Skin epidermis (tissue), 12 donors: Measurements from ENCODE around the gene ERLEC1.
"Not testable (repeated sequence)": the region's sequence is repeated elsewhere in the genome, so short reads cannot be mapped to it uniquely, and the experiment has no call there.

Source experiments
- H3K27ac ChIP-seq, 21 experiments: fragments of 200-600 bp; sonication (generic) in 11 of 21; one replicate each; pipeline ENCODE4 v1.5.0; 2020; ENCODE audit warnings: mild to moderate bottlenecking in 3 of 21, inconsistent platforms in 2 of 21, moderate library complexity in 2 of 21
- H3K4me3 ChIP-seq, 7 experiments: fragments of 200-600 bp; sonication (generic) in 2 of 7; one replicate each; pipeline ENCODE4 v1.5.0; 2020; ENCODE audit warnings: inconsistent platforms in 2 of 7, mild to moderate bottlenecking in 2 of 7, moderate library complexity in 1 of 7

The ERLEC1 gene

GRCh38 chr2:53778536-53779162, 8.2 kb upstream of the ERLEC1 start:
- H3K27ac ChIP-seq = no peak overlapping the region
- no peak overlapping the region for H3K4me3 ChIP-seq

- H3K4me3 ChIP-seq = no peak overlapping the region
- H3K27ac ChIP-seq = no peak overlapping the region
Measured at GRCh38 chr2:53780056-53780455, 6.8 kb upstream of the ERLEC1 start.

- no peak overlapping the region for H3K27ac ChIP-seq
- H3K4me3 ChIP-seq = no peak overlapping the region
Measured at GRCh38 chr2:53782676-53783075, 4.2 kb upstream of the ERLEC1 start.

GRCh38 chr2:53784436-53784835, 2.4 kb upstream of the ERLEC1 start:
- Histone ChIP-seq H3K27ac (peak overlapping the region in 2 of 21 experiments; percentile 5 to 89), H3K4me3 (no peak overlapping the region)

- peak overlapping the region in 9 of 21 experiments; percentile 15 to 94 (median 88) for H3K27ac ChIP-seq
Measured at GRCh38 chr2:53785366-53785765, 1.5 kb upstream of the ERLEC1 start.

GRCh38 chr2:53786352-53786704, 516 bp upstream of the ERLEC1 start:
- peak overlapping the region; percentile 75 to 94 (median 86) for H3K4me3 ChIP-seq
- H3K27ac ChIP-seq = peak overlapping the region; percentile 27 to 94 (median 87)

More at GRCh38 chr2:53785366-53785765, 1.5 kb upstream of the ERLEC1 start:
- H3K4me3 ChIP-seq = peak overlapping the region in 4 of 7 experiments; percentile 75 to 94 (median 85)

GRCh38 chr2:53787614-53788289, 908 bp downstream of the ERLEC1 start:
- Histone ChIP-seq H3K27ac (peak overlapping the region in 20 of 21 experiments; percentile 27 to 94 (median 87)), H3K4me3 (peak overlapping the region; percentile 75 to 94 (median 86))

- Histone ChIP-seq H3K27ac (no peak overlapping the region), H3K4me3 (no peak overlapping the region)
Measured at GRCh38 chr2:53793261-53793660, 6.4 kb downstream of the ERLEC1 start.

- Histone ChIP-seq H3K4me3 (no peak overlapping the region), H3K27ac (no peak overlapping the region)
Measured at GRCh38 chr2:53793821-53794220, 7.0 kb downstream of the ERLEC1 start.

GRCh38 chr2:53801547-53801946, 14.7 kb downstream of the ERLEC1 start:
- H3K27ac ChIP-seq = no peak overlapping the region
- no peak overlapping the region for H3K4me3 ChIP-seq

GRCh38 chr2:53802617-53803151, 15.8 kb downstream of the ERLEC1 start:
- Histone ChIP-seq H3K4me3 (no peak overlapping the region), H3K27ac (no peak overlapping the region)

- Histone ChIP-seq H3K4me3 (no peak overlapping the region), H3K27ac (no peak overlapping the region)
Measured at GRCh38 chr2:53811601-53812000, 24.8 kb downstream of the ERLEC1 start.

GRCh38 chr2:53813151-53813550, 26.3 kb downstream of the ERLEC1 start:
- Histone ChIP-seq H3K4me3 (no peak overlapping the region), H3K27ac (no peak overlapping the region)

GRCh38 chr2:53818854-53819435, 32.1 kb downstream of the ERLEC1 start:
- Histone ChIP-seq H3K27ac (no peak overlapping the region), H3K4me3 (no peak overlapping the region)

GRCh38 chr2:53819634-53820033, 32.8 kb downstream of the ERLEC1 start:
- H3K27ac ChIP-seq = no peak overlapping the region
- H3K4me3 ChIP-seq = no peak overlapping the region

- Histone ChIP-seq H3K4me3 (no peak overlapping the region), H3K27ac (no peak overlapping the region)
Measured at GRCh38 chr2:53820048-53820447, 33.2 kb downstream of the ERLEC1 start.

GRCh38 chr2:53820711-53821110, 33.9 kb downstream of the ERLEC1 start:
- H3K4me3 ChIP-seq = no peak overlapping the region
- no peak overlapping the region for H3K27ac ChIP-seq

GRCh38 chr2:53821810-53822209, 35.0 kb downstream of the ERLEC1 start:
- H3K4me3 ChIP-seq = no peak overlapping the region
- no peak overlapping the region for H3K27ac ChIP-seq

- not testable (repeated sequence) for H3K4me3 ChIP-seq, H3K27ac ChIP-seq
Measured at GRCh38 chr2:53823639-53824038, 36.8 kb downstream of the ERLEC1 start.

GRCh38 chr2:53826030-53826410, 39.2 kb downstream of the ERLEC1 start:
- no peak overlapping the region for H3K4me3 ChIP-seq
- peak overlapping the region in 7 of 21 experiments; percentile 5 to 64 (median 23) for H3K27ac ChIP-seq
